Smooth muscle cell (in vitro differentiated cells): ENCODE measurements around the gene NAPG. TPM values are rescaled to one million over a fixed set of nuclear protein-coding genes. Genes with fewer than 3 reads are reported as not detected.

Experiments used
- DNase-seq: peaks from one replicate; lab custom pipeline; 2025; ENCODE audit not compliant: unreplicated experiment; lab: John Stamatoyannopoulos, UW
- H2AFZ ChIP-seq: fragments of 200-600 bp; sonication (generic); 2 replicates; pipeline ENCODE4 v1.6.0; 2016; ENCODE audit warnings: antibody characterized with exemption, low read depth, mild to moderate bottlenecking
- H3F3A ChIP-seq: fragments of 200-600 bp; sonication (generic); 2 replicates; pipeline ENCODE4 v1.6.0; 2017; ENCODE audit warnings: antibody characterized with exemption, low read depth
- H3K27ac ChIP-seq: fragments of 200-600 bp; sonication (generic); 2 replicates; pipeline ENCODE4 v1.5.1; 2016; ENCODE audit warnings: low read depth, mild to moderate bottlenecking
- H3K27me3 ChIP-seq: fragments of 200-600 bp; sonication (generic); 2 replicates; pipeline ENCODE4 v1.6.1; 2016; ENCODE audit warnings: low read depth, mild to moderate bottlenecking
- H3K36me3 ChIP-seq: fragments of 200-600 bp; sonication (generic); 2 replicates; pipeline ENCODE4 v1.5.1; 2016; ENCODE audit warnings: low read depth
- H3K4me1 ChIP-seq: fragments of 200-600 bp; sonication (generic); 2 replicates; pipeline ENCODE4 v1.5.1; 2016; ENCODE audit warnings: low read depth
- H3K4me2 ChIP-seq: fragments of 200-600 bp; sonication (generic); 2 replicates; pipeline ENCODE4 v1.6.0; 2016; ENCODE audit warnings: mild to moderate bottlenecking
- H3K4me3 ChIP-seq: fragments of 200-600 bp; sonication (generic); 2 replicates; pipeline ENCODE4 v1.5.1; 2016; ENCODE audit warnings: mild to moderate bottlenecking
- H3K79me2 ChIP-seq: fragments of 200-600 bp; sonication (generic); 2 replicates; pipeline ENCODE4 v1.6.0; 2016; ENCODE audit warnings: low read depth, mild to moderate bottlenecking
- H3K9ac ChIP-seq: fragments of 200-600 bp; sonication (generic); 2 replicates; pipeline ENCODE4 v1.6.0; 2016; ENCODE audit warnings: low read depth
- H3K9me3 ChIP-seq: fragments of 200-600 bp; sonication (generic); replicated peaks from 2 replicates; pipeline ENCODE4 v1.5.1; 2016; ENCODE audit warnings: low read depth
- H4K20me1 ChIP-seq: fragments of 200-600 bp; sonication (generic); 2 replicates; pipeline ENCODE4 v1.6.0; 2016; ENCODE audit warnings: low read depth
- WGBS: methylation state at CpG from one replicate; pipeline ENCODE4 v1.1.7; 2016; ENCODE audit warnings: low lambda C conversion rate; 5-methylcytosine and 5-hydroxymethylcytosine counted together
- polyA plus RNA-seq: library from polyadenylated mRNA; unstranded; fragments of >200 nt; fragmentation: Nextera tagmentation; extraction: Ambion mirVana; gene quantifications from 2 replicates; pipeline ENCODE4 v1.2.1, GENCODE V29; 2016
- total RNA-seq: library from RNA; depleted of rRNA; stranded (reverse); fragments of >200 nt; gene quantifications from 2 replicates; pipeline ENCODE4 v1.2.3, GENCODE V29; 2014
- TF ChIP-seq, protein P1 (sequence below): fragments of 200-600 bp; sonication (generic); IDR thresholded peaks from 2 replicates; pipeline ENCODE4 v1.5.1; 2017; ENCODE audit warnings: borderline replicate concordance, mild to moderate bottlenecking, antibody characterized with exemption; ENCODE audit not compliant: insufficient read depth, poor library complexity, severe bottlenecking

NAPG gene
- total and polyA plus RNA-seq, 2 experiments from 2014 or later = 30.2 to 57.4 TPM

DNA sequence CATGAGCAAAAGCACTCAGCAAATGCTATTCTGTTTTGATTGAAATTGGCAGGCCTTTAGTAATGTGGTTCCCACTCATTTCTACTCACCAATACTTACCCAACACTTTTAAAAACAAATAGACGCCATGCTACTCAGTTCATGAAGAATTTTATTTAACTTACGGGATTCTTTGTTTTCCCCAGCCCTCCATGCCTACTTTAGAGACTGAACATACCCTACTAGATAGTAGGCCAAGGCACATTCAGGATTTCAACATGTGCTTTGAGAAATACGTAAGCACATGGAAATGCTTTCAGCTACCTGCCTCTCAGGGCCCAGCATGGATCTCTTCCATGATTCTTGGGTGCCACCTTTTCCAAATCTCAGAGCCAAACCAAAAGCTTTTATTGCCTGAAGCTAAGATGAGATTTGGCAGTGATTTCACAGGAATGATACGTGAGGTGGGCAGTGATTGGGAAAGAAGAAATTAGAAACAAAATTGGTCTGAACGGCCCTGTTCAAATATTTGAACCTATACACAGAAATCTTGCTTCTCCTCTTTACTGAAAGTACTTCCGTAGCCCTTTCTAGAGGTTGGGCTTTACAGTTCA, 31.4 kb downstream of the NAPG start:
- no peak for DNase-seq
- H3K9ac ChIP-seq = no peak overlapping the region
- H3K4me1 ChIP-seq = no peaks in the 10 kb centered on the region
- no peak overlapping the region for H3K4me2 ChIP-seq
- H3K27me3 ChIP-seq = no peaks in the 10 kb centered on the region
- H3K9me3 ChIP-seq = no peaks in the 10 kb centered on the region
- TF ChIP-seq, protein P1, sequence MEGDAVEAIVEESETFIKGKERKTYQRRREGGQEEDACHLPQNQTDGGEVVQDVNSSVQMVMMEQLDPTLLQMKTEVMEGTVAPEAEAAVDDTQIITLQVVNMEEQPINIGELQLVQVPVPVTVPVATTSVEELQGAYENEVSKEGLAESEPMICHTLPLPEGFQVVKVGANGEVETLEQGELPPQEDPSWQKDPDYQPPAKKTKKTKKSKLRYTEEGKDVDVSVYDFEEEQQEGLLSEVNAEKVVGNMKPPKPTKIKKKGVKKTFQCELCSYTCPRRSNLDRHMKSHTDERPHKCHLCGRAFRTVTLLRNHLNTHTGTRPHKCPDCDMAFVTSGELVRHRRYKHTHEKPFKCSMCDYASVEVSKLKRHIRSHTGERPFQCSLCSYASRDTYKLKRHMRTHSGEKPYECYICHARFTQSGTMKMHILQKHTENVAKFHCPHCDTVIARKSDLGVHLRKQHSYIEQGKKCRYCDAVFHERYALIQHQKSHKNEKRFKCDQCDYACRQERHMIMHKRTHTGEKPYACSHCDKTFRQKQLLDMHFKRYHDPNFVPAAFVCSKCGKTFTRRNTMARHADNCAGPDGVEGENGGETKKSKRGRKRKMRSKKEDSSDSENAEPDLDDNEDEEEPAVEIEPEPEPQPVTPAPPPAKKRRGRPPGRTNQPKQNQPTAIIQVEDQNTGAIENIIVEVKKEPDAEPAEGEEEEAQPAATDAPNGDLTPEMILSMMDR = no peak
- no peaks in the 10 kb centered on the region for H3F3A ChIP-seq
- no peak overlapping the region for H3K4me3 ChIP-seq
- H3K79me2 ChIP-seq = no peaks in the 10 kb centered on the region
- H2AFZ ChIP-seq = no peak overlapping the region
- H3K27ac ChIP-seq = no peak overlapping the region
- H4K20me1 ChIP-seq = no peaks in the 10 kb centered on the region
- H3K36me3 ChIP-seq = peaks cover 25% of the 10 kb centered on the region
- 98% methylated on average over 6 of the region's 6 CpGs for WGBS

DNA sequence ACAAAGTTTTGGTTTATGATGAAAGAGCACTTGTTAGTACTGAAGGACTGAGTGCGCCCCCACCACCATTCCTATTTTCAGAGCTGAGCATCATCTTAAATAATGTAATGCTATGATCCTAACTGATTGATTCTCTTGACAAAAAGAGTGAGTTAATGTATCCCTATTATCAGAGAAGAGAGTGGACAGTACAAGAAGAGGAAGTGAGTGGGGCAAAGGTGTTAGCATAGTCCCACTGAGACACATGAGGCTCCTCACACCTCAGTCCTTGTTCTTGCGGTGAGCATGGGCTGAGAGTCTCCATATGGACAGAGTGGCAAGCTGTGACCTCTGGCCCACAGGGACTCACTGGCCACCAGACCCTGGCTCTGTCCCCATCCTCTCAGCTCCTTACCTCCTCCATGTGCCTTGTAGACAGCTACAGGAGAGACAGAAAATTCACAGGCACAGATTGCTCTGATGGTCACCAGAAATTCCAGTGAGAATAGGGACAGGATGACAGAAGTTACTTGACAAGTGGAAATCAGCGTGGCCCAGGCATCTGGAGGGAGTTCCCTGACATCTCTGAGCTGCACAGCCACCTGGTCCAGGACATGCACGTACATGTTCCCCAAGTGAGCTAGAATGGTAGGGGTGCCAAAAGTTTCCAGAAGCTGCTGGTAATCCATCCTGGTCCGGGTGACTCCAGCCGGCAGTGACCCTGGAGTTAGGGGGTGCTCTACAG, 32.6 kb downstream of the NAPG start:
- Histone ChIP-seq H3K4me2 (no peak overlapping the region), H3K27ac (no peak overlapping the region), H3K4me3 (no peak overlapping the region), H3K27me3 (no peaks in the 10 kb centered on the region), H4K20me1 (no peaks in the 10 kb centered on the region), H2AFZ (no peak overlapping the region), H3K36me3 (peaks cover 17% of the 10 kb centered on the region), H3K4me1 (no peaks in the 10 kb centered on the region), H3F3A (no peaks in the 10 kb centered on the region), H3K9me3 (no peaks in the 10 kb centered on the region), H3K79me2 (no peaks in the 10 kb centered on the region), H3K9ac (no peak overlapping the region)
- 90% methylated on average over 6 of the region's 6 CpGs for WGBS
- TF ChIP-seq, protein P1 = no peak
- no peak for DNase-seq

DNA sequence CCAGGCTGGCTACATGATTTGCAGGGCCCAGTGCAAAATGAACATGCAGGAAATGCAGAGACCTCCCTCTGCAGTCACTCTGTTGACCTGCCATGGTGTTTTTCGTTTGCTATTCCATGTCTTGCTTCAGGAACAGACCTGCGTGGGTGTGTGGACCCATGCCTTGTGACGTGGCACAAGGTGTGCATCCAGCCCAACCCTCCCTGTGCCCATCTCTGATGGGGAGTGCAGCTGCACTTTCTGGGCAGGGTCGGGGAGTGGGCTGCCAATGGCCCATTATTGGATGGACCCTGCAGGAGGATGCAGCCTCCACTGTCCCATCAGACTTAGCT, 33.1 kb downstream of the NAPG start:
- H3K79me2 ChIP-seq = no peaks in the 10 kb centered on the region
- H3K4me2 ChIP-seq = no peak overlapping the region
- no peak overlapping the region for H3K27ac ChIP-seq
- H3K36me3 ChIP-seq = peaks cover 12% of the 10 kb centered on the region
- H3K4me1 ChIP-seq = no peaks in the 10 kb centered on the region
- WGBS = 97% methylated on average over 4 of the region's 4 CpGs
- no peak overlapping the region for H3K9ac ChIP-seq
- no peak for DNase-seq
- H3K9me3 ChIP-seq = no peaks in the 10 kb centered on the region
- no peaks in the 10 kb centered on the region for H4K20me1 ChIP-seq
- no peak overlapping the region for H2AFZ ChIP-seq
- H3K4me3 ChIP-seq = no peak overlapping the region
- TF ChIP-seq, protein P1 = no peak
- H3K27me3 ChIP-seq = no peaks in the 10 kb centered on the region
- H3F3A ChIP-seq = no peaks in the 10 kb centered on the region
